ENCODE results near the gene TGFB2.

The TGFB2 gene

GRCh38 chr1:218380125-218380977 lies 35.2 kb downstream of the TGFB2 start:
- peak; percentile 83 for DNase-seq (ENCODE audit: low read depth, low spot score)
- no peak overlapping the region for H3K4me3 ChIP-seq (ENCODE audit: low read depth, low read length)
- in situ Hi-C loops (cut with HindIII; ENCODE audit: low sequenced_read_pairs) = no loop called here
- no peak for TF ChIP-seq CTCF (IDR thresholded peaks at IDR 0.05; ENCODE audit: low read depth, low read length)

- TF ChIP-seq CTCF (IDR thresholded peaks at IDR 0.05; ENCODE audit: low read depth, low read length) = no peak
- DNase-seq (ENCODE audit: low read depth, low spot score) = no peak
- in situ Hi-C loops (cut with HindIII; ENCODE audit: low sequenced_read_pairs) = no loop called here
- no peak overlapping the region for H3K4me3 ChIP-seq (ENCODE audit: low read depth, low read length)
These were observed 37.1 kb downstream of the TGFB2 start for GRCh38 chr1:218382261-218382660.

GRCh38 chr1:218383051-218383450 lies 37.9 kb downstream of the TGFB2 start:
- in situ Hi-C loops (cut with HindIII; ENCODE audit: low sequenced_read_pairs) = no loop called here
- no peak overlapping the region for H3K4me3 ChIP-seq (ENCODE audit: low read depth, low read length)
- TF ChIP-seq CTCF (IDR thresholded peaks at IDR 0.05; ENCODE audit: low read depth, low read length) = no peak
- no peak for DNase-seq (ENCODE audit: low read depth, low spot score)

- TF ChIP-seq CTCF (IDR thresholded peaks at IDR 0.05; ENCODE audit: low read depth, low read length) = no peak
- in situ Hi-C loops (cut with HindIII; ENCODE audit: low sequenced_read_pairs) = no loop called here
- H3K4me3 ChIP-seq (ENCODE audit: low read depth, low read length) = no peak overlapping the region
These were observed 38.5 kb downstream of the TGFB2 start for GRCh38 chr1:218383681-218384080.

GRCh38 chr1:218384581-218384993 lies 39.5 kb downstream of the TGFB2 start:
- in situ Hi-C loops (cut with HindIII; ENCODE audit: low sequenced_read_pairs) = no loop called here
- no peak for TF ChIP-seq CTCF (IDR thresholded peaks at IDR 0.05; ENCODE audit: low read depth, low read length)
- H3K4me3 ChIP-seq (ENCODE audit: low read depth, low read length) = no peak overlapping the region
- peak; percentile 53 for DNase-seq (ENCODE audit: low read depth, low spot score)

More at GRCh38 chr1:218383681-218384080, 38.5 kb downstream of the TGFB2 start:
- no peak for DNase-seq (ENCODE audit: low read depth, low spot score)

GRCh38 chr1:218388591-218388990 lies 43.5 kb downstream of the TGFB2 start:
- DNase-seq (ENCODE audit: low read depth, low spot score) = no peak
- in situ Hi-C loops (cut with HindIII; ENCODE audit: low sequenced_read_pairs) = no loop called here
- TF ChIP-seq CTCF (IDR thresholded peaks at IDR 0.05; ENCODE audit: low read depth, low read length) = no peak
- no peak overlapping the region for H3K4me3 ChIP-seq (ENCODE audit: low read depth, low read length)

Data from astrocyte of the spinal cord (primary cell).